K562 (cell line): ENCODE data around the gene GLIPR1L2. TPM values are rescaled to one million over a fixed set of nuclear protein-coding genes. Genes with fewer than 3 reads are reported as not detected.

Experiments used
- CHD4 ChIP-seq: fragments of 200-600 bp; sonication (generic); IDR thresholded peaks from 3 replicates; pipeline ENCODE4 v1.6.1; 2012; ENCODE audit warnings: low read depth, mild to moderate bottlenecking, mixed read lengths, low read length, inconsistent platforms; ENCODE audit not compliant: insufficient read depth, insufficient replicate concordance, poor library complexity, severe bottlenecking
- COPS2 ChIP-seq: fragments of 450-650 bp; conservative IDR thresholded peaks from 2 replicates; pipeline ENCODE4 v1.6.1; 2016; ENCODE audit warnings: mild to moderate bottlenecking, moderate library complexity
- TBL1XR1 ChIP-seq, 2 experiments: IDR thresholded peaks; 2 replicates each; pipeline ENCODE4 v1.6.1; 2012; ENCODE audit warnings: improper control_type of control experiment in 2 of 2, low read length in 2 of 2, mild to moderate bottlenecking in 1 of 2
- polyA plus RNA-seq, 8 experiments: library from polyadenylated mRNA; depleted of rRNA in 4 of 8; stranded (reverse) in 5 of 8; unstranded in 3 of 8; fragments of >200 nt; fragmentation: Nextera tagmentation in 2 of 8; fragmentation: Illumina TruSeq in 1 of 8; extraction: Ambion mirVana in 2 of 8; extraction: Trizol in 1 of 8; gene quantifications; 2 replicates each; pipeline versions ENCODE4 v1.2.1 to v1.2.3, GENCODE V29; 2011 to 2014; ENCODE audit warnings: inconsistent platforms in 1 of 8, missing spikeins in 1 of 8
- total RNA-seq, 7 experiments: library from RNA; depleted of rRNA in 6 of 7; stranded (reverse); fragments of >200 nt in 6 of 7; fragmentation: Illumina TruSeq in 2 of 7; extraction: Trizol in 2 of 7; gene quantifications; 2 replicates each; pipeline versions ENCODE4 v1.2.1 to v1.2.3, GENCODE V29; 2011 to 2021; ENCODE audit warnings: low replicate concordance in 1 of 7
- TF ChIP-seq, protein P1 (sequence below), 2 experiments: fragments of 450-650 bp; IDR thresholded peaks; 2 replicates each; pipeline ENCODE4 v1.6.1; 2016; ENCODE audit warnings: mild to moderate bottlenecking in 2 of 2, borderline replicate concordance in 1 of 2, low read depth in 1 of 2, moderate library complexity in 1 of 2
- TF ChIP-seq, protein P2 (sequence below): fragments of 200-600 bp; sonication (generic); IDR thresholded peaks from one replicate; pipeline ENCODE4 v1.6.1; 2012; ENCODE audit warnings: mild to moderate bottlenecking, low read depth, low read length, inconsistent platforms

GLIPR1L2 gene
- total and polyA plus RNA-seq, 9 of the 15 experiments (the other 6 are each of a cell fraction or from before 2014, with no cell fraction given) = not detected

DNA sequence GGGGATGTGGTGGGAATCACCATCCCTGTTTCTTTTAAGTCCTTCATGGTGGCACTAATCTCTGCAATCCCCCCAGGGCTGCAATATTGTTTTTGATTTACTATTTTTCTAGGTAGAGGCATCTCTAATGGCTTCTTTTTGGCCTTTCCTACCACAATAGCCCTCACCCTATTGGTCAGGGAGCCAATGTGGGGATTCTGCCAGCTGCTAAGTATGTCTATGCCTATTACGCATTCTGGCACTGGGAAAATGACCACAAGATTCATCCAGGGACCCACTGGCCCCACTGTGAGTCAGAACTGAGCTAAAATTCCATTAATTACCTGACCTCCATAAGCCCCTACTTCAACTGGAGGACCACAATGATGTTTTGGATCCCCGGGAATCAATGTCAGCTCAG lies 15.9 kb upstream of the GLIPR1L2 start (continued):
- TF ChIP-seq, protein P1, sequence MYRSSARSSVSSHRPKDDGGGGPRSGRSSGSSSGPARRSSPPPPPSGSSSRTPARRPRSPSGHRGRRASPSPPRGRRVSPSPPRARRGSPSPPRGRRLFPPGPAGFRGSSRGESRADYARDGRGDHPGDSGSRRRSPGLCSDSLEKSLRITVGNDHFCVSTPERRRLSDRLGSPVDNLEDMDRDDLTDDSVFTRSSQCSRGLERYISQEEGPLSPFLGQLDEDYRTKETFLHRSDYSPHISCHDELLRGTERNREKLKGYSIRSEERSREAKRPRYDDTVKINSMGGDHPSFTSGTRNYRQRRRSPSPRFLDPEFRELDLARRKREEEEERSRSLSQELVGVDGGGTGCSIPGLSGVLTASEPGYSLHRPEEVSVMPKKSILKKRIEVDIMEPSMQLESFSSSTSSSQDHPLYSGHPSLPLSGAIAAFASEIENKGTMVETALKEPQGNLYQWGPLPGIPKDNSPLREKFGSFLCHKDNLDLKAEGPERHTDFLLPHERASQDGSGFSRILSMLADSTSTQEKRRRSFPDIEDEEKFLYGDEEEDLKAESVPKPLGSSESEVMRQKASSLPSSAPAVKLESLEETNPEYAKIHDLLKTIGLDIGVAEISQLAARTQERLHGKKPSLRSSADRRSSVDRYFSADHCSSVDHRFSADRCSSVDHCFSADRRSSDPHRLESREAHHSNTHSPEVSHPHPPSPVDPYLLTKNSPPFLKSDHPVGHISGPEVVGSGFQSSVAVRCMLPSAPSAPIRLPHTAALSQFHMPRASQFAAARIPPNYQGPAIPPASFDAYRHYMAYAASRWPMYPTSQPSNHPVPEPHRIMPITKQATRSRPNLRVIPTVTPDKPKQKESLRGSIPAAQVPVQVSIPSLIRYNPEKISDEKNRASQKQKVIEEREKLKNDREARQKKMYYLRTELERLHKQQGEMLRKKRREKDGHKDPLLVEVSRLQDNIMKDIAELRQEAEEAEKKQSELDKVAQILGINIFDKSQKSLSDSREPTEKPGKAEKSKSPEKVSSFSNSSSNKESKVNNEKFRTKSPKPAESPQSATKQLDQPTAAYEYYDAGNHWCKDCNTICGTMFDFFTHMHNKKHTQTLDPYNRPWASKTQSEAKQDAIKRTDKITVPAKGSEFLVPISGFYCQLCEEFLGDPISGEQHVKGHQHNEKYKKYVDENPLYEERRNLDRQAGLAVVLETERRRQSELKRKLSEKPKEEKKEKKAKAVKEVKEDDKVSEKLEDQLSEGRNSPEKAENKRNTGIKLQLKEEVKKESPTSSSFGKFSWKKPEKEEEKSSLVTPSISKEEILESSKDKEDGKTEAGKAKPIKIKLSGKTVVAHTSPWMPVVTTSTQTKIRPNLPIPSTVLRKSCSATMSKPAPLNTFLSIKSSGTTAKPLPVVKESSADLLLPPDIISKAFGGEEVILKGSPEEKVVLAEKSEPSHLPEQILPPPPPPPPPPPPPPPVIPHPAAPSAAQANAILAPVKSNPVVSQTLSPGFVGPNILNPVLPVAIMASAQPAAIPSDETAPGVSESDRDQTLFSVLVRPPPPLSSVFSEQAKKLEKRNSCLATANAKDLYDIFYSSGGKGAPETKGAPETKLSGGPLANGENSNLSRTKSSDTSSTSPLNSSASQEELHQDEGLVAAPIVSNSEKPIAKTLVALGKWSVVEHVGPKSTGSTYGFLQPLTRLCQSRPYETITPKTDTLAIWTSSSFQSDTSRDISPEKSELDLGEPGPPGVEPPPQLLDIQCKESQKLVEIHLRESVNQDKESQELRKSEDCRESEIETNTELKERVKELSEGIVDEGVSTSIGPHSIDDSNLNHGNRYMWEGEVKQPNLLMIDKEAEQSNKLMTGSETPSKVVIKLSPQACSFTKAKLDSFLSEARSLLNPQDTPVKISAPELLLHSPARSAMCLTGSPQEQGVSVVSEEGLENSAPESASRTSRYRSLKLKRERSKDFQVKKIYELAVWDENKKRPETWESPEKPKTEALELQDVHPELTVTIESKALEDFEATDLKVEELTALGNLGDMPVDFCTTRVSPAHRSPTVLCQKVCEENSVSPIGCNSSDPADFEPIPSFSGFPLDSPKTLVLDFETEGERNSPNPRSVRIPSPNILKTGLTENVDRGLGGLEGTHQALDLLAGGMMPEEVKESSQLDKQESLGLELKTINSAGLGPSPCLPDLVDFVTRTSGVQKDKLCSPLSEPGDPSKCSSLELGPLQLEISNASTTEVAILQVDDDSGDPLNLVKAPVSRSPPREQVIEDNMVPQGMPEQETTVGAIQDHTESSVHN (IDR thresholded peaks at IDR 0.05; ENCODE audit: borderline replicate concordance in 1 of 2, low read depth in 1 of 2) = no peak
- TF ChIP-seq TBL1XR1 (IDR thresholded peaks at IDR 0.05; ENCODE audit: low read length in 2 of 2) (no peak), COPS2 (no peak), CHD4 (no peak)
- TF ChIP-seq, protein P2, sequence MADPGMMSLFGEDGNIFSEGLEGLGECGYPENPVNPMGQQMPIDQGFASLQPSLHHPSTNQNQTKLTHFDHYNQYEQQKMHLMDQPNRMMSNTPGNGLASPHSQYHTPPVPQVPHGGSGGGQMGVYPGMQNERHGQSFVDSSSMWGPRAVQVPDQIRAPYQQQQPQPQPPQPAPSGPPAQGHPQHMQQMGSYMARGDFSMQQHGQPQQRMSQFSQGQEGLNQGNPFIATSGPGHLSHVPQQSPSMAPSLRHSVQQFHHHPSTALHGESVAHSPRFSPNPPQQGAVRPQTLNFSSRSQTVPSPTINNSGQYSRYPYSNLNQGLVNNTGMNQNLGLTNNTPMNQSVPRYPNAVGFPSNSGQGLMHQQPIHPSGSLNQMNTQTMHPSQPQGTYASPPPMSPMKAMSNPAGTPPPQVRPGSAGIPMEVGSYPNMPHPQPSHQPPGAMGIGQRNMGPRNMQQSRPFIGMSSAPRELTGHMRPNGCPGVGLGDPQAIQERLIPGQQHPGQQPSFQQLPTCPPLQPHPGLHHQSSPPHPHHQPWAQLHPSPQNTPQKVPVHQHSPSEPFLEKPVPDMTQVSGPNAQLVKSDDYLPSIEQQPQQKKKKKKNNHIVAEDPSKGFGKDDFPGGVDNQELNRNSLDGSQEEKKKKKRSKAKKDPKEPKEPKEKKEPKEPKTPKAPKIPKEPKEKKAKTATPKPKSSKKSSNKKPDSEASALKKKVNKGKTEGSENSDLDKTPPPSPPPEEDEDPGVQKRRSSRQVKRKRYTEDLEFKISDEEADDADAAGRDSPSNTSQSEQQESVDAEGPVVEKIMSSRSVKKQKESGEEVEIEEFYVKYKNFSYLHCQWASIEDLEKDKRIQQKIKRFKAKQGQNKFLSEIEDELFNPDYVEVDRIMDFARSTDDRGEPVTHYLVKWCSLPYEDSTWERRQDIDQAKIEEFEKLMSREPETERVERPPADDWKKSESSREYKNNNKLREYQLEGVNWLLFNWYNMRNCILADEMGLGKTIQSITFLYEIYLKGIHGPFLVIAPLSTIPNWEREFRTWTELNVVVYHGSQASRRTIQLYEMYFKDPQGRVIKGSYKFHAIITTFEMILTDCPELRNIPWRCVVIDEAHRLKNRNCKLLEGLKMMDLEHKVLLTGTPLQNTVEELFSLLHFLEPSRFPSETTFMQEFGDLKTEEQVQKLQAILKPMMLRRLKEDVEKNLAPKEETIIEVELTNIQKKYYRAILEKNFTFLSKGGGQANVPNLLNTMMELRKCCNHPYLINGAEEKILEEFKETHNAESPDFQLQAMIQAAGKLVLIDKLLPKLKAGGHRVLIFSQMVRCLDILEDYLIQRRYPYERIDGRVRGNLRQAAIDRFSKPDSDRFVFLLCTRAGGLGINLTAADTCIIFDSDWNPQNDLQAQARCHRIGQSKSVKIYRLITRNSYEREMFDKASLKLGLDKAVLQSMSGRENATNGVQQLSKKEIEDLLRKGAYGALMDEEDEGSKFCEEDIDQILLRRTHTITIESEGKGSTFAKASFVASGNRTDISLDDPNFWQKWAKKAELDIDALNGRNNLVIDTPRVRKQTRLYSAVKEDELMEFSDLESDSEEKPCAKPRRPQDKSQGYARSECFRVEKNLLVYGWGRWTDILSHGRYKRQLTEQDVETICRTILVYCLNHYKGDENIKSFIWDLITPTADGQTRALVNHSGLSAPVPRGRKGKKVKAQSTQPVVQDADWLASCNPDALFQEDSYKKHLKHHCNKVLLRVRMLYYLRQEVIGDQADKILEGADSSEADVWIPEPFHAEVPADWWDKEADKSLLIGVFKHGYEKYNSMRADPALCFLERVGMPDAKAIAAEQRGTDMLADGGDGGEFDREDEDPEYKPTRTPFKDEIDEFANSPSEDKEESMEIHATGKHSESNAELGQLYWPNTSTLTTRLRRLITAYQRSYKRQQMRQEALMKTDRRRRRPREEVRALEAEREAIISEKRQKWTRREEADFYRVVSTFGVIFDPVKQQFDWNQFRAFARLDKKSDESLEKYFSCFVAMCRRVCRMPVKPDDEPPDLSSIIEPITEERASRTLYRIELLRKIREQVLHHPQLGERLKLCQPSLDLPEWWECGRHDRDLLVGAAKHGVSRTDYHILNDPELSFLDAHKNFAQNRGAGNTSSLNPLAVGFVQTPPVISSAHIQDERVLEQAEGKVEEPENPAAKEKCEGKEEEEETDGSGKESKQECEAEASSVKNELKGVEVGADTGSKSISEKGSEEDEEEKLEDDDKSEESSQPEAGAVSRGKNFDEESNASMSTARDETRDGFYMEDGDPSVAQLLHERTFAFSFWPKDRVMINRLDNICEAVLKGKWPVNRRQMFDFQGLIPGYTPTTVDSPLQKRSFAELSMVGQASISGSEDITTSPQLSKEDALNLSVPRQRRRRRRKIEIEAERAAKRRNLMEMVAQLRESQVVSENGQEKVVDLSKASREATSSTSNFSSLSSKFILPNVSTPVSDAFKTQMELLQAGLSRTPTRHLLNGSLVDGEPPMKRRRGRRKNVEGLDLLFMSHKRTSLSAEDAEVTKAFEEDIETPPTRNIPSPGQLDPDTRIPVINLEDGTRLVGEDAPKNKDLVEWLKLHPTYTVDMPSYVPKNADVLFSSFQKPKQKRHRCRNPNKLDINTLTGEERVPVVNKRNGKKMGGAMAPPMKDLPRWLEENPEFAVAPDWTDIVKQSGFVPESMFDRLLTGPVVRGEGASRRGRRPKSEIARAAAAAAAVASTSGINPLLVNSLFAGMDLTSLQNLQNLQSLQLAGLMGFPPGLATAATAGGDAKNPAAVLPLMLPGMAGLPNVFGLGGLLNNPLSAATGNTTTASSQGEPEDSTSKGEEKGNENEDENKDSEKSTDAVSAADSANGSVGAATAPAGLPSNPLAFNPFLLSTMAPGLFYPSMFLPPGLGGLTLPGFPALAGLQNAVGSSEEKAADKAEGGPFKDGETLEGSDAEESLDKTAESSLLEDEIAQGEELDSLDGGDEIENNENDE = no peak
